Measurements from ENCODE around the gene SV2C. TPM values are rescaled to one million over a fixed set of nuclear protein-coding genes. Genes with fewer than 3 reads are reported as not detected.

SV2C gene
- total RNA-seq, 1 donor from 2014 or later, result 0.15 TPM

DNA sequence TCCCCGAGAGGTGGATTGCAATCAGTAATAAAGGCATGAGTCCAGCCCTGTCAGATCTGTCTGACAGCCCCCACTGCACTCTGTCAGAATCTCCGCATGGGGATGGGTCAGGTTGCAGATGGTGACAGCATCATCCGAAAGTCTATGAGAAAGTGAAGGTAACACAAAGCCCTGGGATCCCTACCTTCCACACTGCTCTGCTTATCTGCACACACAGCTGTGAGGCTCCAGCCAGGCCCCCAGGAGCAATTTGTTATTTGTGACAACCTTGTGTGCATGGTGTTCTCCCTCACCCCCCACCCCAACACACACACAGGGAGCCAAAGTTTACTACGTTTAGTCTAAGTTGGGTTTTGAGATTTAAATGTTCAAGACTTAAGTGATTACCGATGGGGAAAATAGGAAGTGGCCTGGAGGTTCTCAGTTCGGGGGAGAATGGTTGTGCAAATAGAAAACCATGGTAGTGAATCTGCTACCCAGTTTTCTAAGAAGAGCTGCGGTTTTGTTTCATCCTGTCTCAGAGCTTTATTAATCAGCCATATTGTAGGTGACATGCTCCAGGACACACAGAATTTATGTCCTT, 92.7 kb downstream of the SV2C start:
- Histone ChIP-seq H3K4me3 (no peak overlapping the region), H3K27me3 (no peaks in the 10 kb centered on the region), H3K4me2 (no peak overlapping the region), H3K4me1 (no peaks in the 10 kb centered on the region), H3K27ac (no peak overlapping the region), H3K36me3 (no peaks in the 10 kb centered on the region), H3K79me2 (ENCODE audit: low read depth) (no peaks in the 10 kb centered on the region), H3K9me3 (ENCODE audit: low read depth) (no peaks in the 10 kb centered on the region), H3F3A (ENCODE audit: low read depth) (no peaks in the 10 kb centered on the region), H2AFZ (replicated peaks) (no peak overlapping the region), H4K20me1 (ENCODE audit: low read depth) (no peaks in the 10 kb centered on the region), H3K9ac (no peak overlapping the region)
- Mint-ChIP-seq H3K36me3 (peaks cover 13% of the 10 kb centered on the region), H3K4me3 (no peak overlapping the region), H3K27ac (no peak overlapping the region), H3K27me3 (ENCODE audit: insufficient read depth, low read depth) (peaks cover 3% of the 10 kb centered on the region), H3K4me1 (peaks cover 11% of the 10 kb centered on the region), H3K9me3 (peaks cover 6% of the 10 kb centered on the region)
- TF ChIP-seq, protein P1, sequence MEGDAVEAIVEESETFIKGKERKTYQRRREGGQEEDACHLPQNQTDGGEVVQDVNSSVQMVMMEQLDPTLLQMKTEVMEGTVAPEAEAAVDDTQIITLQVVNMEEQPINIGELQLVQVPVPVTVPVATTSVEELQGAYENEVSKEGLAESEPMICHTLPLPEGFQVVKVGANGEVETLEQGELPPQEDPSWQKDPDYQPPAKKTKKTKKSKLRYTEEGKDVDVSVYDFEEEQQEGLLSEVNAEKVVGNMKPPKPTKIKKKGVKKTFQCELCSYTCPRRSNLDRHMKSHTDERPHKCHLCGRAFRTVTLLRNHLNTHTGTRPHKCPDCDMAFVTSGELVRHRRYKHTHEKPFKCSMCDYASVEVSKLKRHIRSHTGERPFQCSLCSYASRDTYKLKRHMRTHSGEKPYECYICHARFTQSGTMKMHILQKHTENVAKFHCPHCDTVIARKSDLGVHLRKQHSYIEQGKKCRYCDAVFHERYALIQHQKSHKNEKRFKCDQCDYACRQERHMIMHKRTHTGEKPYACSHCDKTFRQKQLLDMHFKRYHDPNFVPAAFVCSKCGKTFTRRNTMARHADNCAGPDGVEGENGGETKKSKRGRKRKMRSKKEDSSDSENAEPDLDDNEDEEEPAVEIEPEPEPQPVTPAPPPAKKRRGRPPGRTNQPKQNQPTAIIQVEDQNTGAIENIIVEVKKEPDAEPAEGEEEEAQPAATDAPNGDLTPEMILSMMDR (IDR thresholded peaks at IDR 0.05), result no peak
- no peak for TF ChIP-seq EZH2phosphoT487 (IDR thresholded peaks at IDR 0.05)
- no peak for TF ChIP-seq EZH2 (IDR thresholded peaks at IDR 0.05)
- DNase-seq (ENCODE audit: low spot score), result no peak

DNA sequence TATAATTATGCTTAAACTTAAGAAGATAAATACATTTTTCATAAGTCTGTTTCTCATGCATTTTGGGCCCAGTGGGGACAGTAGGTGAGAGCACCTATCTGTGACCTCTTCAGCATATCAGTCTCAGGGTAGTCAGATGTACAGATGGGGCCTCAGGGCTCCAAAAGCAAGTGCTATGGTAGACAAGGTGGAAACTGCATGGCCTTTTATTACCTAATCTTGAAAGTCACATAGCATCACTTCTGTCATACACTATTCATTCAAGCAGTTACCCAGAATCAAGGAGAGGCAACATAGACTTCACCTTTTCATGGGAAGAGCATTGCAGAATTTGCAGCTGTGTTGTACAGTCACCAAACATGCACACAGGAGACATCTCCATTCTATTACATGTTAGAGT, 94.8 kb downstream of the SV2C start:
- H3K4me3 Mint-ChIP-seq, result no peak overlapping the region
- no peak overlapping the region for H3K9ac ChIP-seq
- no peaks in the 10 kb centered on the region for H3K9me3 ChIP-seq (ENCODE audit: low read depth)
- no peaks in the 10 kb centered on the region for H3K27me3 ChIP-seq
- H3K36me3 Mint-ChIP-seq, result peaks cover 13% of the 10 kb centered on the region
- peaks cover 4% of the 10 kb centered on the region for H3K27me3 Mint-ChIP-seq (ENCODE audit: insufficient read depth, low read depth)
- H3K36me3 ChIP-seq, result no peaks in the 10 kb centered on the region
- no peak overlapping the region for H2AFZ ChIP-seq (replicated peaks)
- DNase-seq (ENCODE audit: low spot score), result no peak
- no peak overlapping the region for H3K27ac Mint-ChIP-seq
- H3K27ac ChIP-seq, result no peak overlapping the region
- no peak for TF ChIP-seq EZH2 (IDR thresholded peaks at IDR 0.05)
- no peaks in the 10 kb centered on the region for H4K20me1 ChIP-seq (ENCODE audit: low read depth)
- no peaks in the 10 kb centered on the region for H3K79me2 ChIP-seq (ENCODE audit: low read depth)
- H3K4me1 Mint-ChIP-seq, result peaks cover 11% of the 10 kb centered on the region
- peaks cover 6% of the 10 kb centered on the region for H3K9me3 Mint-ChIP-seq
- no peak overlapping the region for H3K4me3 ChIP-seq
- H3K4me1 ChIP-seq, result no peaks in the 10 kb centered on the region
- H3K4me2 ChIP-seq, result no peak overlapping the region
- no peaks in the 10 kb centered on the region for H3F3A ChIP-seq (ENCODE audit: low read depth)

DNA sequence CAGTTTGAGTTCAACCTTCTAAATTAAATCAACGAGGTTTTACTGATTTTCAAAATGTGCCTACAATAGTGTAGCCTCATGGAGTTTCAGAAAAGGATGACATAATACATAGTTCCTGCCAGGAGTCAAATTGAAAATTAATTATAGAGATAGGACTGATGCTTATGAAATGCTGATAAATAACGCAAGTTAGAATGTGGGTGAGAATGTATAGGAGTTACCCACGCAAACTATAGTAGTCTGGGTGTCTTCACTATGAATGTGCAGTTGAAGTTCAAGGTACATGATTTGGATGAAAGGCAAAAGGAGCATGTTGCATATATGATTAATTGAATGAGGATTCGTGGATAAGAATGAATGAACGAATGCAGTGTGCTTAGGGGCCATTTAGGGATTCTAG, 95.7 kb downstream of the SV2C start:
- peaks cover 7% of the 10 kb centered on the region for H3K36me3 Mint-ChIP-seq
- H3K79me2 ChIP-seq (ENCODE audit: low read depth), result no peaks in the 10 kb centered on the region
- no peak overlapping the region for H3K4me3 ChIP-seq
- no peaks in the 10 kb centered on the region for H3K9me3 ChIP-seq (ENCODE audit: low read depth)
- H3K4me1 ChIP-seq, result no peaks in the 10 kb centered on the region
- no peaks in the 10 kb centered on the region for H3F3A ChIP-seq (ENCODE audit: low read depth)
- H3K4me3 Mint-ChIP-seq, result no peak overlapping the region
- no peaks in the 10 kb centered on the region for H4K20me1 ChIP-seq (ENCODE audit: low read depth)
- H3K27ac ChIP-seq, result no peak overlapping the region
- H3K4me2 ChIP-seq, result no peak overlapping the region
- H3K27ac Mint-ChIP-seq, result no peak overlapping the region
- H3K36me3 ChIP-seq, result no peaks in the 10 kb centered on the region
- no peaks in the 10 kb centered on the region for H3K27me3 ChIP-seq
- TF ChIP-seq, protein P1 (IDR thresholded peaks at IDR 0.05), result no peak
- TF ChIP-seq EZH2phosphoT487 (IDR thresholded peaks at IDR 0.05) (no peak), EZH2 (IDR thresholded peaks at IDR 0.05) (no peak)
- H3K9me3 Mint-ChIP-seq, result no peaks in the 10 kb centered on the region
- H3K27me3 Mint-ChIP-seq (ENCODE audit: insufficient read depth, low read depth), result peaks cover 2% of the 10 kb centered on the region
- no peak overlapping the region for H3K9ac ChIP-seq
- H2AFZ ChIP-seq (replicated peaks), result no peak overlapping the region
- DNase-seq (ENCODE audit: low spot score), result no peak
- peaks cover 11% of the 10 kb centered on the region for H3K4me1 Mint-ChIP-seq
